Bronchial epithelial cell (primary cell): ENCODE data around the gene NBL1. TPM values are rescaled to one million over a fixed set of nuclear protein-coding genes. Genes with fewer than 3 reads are reported as not detected.

Experiments used
- DNase-seq: peaks from one replicate; pipeline ENCODE4 v3.0.0-alpha.2; 2010; ENCODE audit warnings: low read depth
- FAIRE-seq: peaks from 2 replicates; lab custom pipeline; 2011; peaks lifted over from hg19 to GRCh38; lab: Jason Lieb, UNC
- H3K27me3 ChIP-seq: 2 replicates; pipeline ENCODE4 v1.5.1; 2011; ENCODE audit warnings: low read length; ENCODE audit not compliant: control insufficient read depth, insufficient read depth
- H3K36me3 ChIP-seq: 2 replicates; pipeline ENCODE4 v1.5.1; 2011; ENCODE audit warnings: low read length; ENCODE audit not compliant: control insufficient read depth, insufficient read depth
- H3K4me3 ChIP-seq: 2 replicates; pipeline ENCODE4 v1.5.1; 2011; ENCODE audit warnings: mild to moderate bottlenecking, low read depth, low read length, control low read depth
- total RNA-seq: library from RNA; depleted of rRNA; stranded (reverse); fragments of >200 nt; gene quantifications from 2 replicates; pipeline ENCODE4 v1.2.1, GENCODE V29; 2014
- TF ChIP-seq, protein P1 (sequence below): IDR thresholded peaks from 2 replicates; pipeline ENCODE4 v1.5.1; 2011; ENCODE audit warnings: mild to moderate bottlenecking, moderate library complexity, low read length, control low read depth, inconsistent platforms; ENCODE audit not compliant: insufficient read depth, severe bottlenecking

NBL1 gene
- total RNA-seq, 1 donor from 2014 or later, result 55.3 TPM

DNA sequence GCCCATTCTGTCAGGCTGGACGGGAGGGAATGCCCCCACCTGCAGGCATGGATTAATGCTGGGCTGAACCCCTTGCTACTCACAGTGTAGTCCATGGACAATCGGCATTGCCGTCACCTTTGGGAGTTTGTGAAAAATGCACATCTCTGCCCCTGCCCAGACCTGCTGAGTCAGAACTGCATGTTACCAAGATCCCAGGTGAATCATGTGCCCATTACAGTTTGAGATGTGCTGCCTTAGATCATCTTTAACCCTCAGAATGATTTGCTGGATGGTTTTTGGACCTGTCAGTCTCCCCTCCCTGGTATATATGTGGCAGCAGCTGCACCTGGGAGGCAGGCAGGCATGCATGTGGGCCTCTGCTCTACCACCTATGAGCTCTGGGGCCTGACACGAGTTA lies 35.6 kb downstream of the NBL1 start:
- TF ChIP-seq, protein P1, sequence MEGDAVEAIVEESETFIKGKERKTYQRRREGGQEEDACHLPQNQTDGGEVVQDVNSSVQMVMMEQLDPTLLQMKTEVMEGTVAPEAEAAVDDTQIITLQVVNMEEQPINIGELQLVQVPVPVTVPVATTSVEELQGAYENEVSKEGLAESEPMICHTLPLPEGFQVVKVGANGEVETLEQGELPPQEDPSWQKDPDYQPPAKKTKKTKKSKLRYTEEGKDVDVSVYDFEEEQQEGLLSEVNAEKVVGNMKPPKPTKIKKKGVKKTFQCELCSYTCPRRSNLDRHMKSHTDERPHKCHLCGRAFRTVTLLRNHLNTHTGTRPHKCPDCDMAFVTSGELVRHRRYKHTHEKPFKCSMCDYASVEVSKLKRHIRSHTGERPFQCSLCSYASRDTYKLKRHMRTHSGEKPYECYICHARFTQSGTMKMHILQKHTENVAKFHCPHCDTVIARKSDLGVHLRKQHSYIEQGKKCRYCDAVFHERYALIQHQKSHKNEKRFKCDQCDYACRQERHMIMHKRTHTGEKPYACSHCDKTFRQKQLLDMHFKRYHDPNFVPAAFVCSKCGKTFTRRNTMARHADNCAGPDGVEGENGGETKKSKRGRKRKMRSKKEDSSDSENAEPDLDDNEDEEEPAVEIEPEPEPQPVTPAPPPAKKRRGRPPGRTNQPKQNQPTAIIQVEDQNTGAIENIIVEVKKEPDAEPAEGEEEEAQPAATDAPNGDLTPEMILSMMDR, result no peak
- DNase-seq, result peak; percentile 12
- FAIRE-seq, result no peak
- Histone ChIP-seq H3K4me3 (no peak overlapping the region), H3K27me3 (no peaks in the 10 kb centered on the region), H3K36me3 (no peaks in the 10 kb centered on the region)

DNA sequence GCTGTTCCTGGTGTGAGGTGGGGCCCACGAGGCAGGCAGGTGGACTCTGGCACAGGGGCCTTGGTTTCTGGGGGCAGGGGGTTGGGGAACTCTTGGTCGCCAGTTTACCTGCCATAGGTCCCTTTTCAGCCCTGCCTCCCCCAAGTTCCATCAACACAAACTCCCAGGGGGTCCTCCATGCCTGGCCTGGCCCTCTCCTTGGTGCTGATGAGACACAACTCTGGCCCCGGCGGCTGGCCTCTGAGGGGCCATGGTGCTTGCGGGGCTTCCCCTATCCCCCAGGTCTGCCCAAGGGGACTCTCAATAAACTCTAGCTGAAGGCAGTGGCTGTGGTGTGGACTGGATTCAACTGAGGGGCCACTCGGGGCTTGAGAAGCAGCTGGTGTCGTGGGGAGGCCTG lies 36.5 kb downstream of the NBL1 start:
- FAIRE-seq (no peak), DNase-seq (no peak)
- Histone ChIP-seq H3K36me3 (no peaks in the 10 kb centered on the region), H3K4me3 (no peak overlapping the region), H3K27me3 (no peaks in the 10 kb centered on the region)
- TF ChIP-seq, protein P1, result no peak

DNA sequence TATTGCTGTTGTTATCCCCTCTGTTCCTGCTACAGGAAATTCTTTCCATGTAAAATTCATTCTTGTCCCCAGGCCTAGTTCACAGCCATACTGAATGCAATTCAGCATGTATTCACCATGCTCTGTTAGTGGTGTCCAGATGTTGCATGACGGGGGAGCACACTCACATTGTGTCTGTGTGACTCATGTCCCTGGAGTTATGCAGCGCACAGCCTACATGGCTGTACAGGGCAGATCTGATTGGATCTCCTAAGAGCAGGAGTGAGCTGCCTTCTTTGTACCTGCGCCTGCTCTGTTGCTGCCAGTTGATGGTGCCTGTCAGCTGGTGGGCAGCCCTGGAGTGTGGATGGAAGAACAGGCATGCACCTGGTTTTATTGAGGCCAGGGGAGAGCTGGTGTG lies 38.1 kb downstream of the NBL1 start:
- Histone ChIP-seq H3K27me3 (no peaks in the 10 kb centered on the region), H3K36me3 (no peaks in the 10 kb centered on the region), H3K4me3 (no peak overlapping the region)
- TF ChIP-seq, protein P1, result no peak
- peak; percentile 70 for DNase-seq
- FAIRE-seq, result no peak

DNA sequence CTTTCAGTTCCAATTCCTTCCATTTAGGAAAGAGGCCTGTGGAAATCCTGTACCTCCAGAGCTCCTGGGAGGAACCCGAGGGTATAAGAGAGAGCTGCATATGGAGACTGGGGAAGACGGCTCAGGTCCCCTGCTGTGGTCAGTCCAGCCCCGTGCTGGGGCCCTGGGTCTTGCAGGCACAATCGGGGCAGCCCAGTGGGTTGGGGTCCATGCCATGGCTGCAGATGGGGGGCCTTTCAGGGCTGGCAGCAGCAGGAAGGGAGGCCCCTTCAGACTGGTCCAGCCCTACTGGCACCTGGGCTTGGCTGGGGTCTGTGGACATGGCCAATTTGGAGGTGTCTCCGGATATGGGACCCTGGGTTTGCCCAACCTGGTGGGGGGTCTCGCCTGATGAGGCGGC lies 38.8 kb downstream of the NBL1 start:
- H3K36me3 ChIP-seq, result no peaks in the 10 kb centered on the region
- no peak overlapping the region for H3K4me3 ChIP-seq
- TF ChIP-seq, protein P1, result no peak
- FAIRE-seq (no peak), DNase-seq (no peak)
- no peaks in the 10 kb centered on the region for H3K27me3 ChIP-seq

DNA sequence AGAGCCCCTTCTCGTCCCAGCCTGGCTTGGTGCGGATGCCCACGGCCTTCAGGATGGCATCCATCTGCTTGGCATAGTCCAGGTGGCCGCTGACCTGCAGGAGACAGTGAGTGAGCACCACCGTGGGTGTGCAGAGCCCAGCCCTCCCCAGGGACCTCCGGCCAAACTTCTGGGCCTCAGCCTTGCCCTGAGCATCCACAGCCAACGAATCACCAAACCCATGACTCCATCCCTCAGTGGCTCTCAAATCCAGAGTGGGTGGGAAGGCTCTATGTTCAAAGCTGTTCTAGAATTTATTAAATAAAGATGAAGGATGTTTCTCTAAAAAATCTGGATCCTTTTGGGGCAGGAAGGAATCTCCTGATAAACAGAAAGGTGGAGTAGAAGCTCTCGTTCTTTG lies 39.2 kb downstream of the NBL1 start:
- Histone ChIP-seq H3K36me3 (no peaks in the 10 kb centered on the region), H3K27me3 (no peaks in the 10 kb centered on the region), H3K4me3 (no peak overlapping the region)
- no peak for FAIRE-seq
- TF ChIP-seq, protein P1, result no peak
- DNase-seq, result no peak

DNA sequence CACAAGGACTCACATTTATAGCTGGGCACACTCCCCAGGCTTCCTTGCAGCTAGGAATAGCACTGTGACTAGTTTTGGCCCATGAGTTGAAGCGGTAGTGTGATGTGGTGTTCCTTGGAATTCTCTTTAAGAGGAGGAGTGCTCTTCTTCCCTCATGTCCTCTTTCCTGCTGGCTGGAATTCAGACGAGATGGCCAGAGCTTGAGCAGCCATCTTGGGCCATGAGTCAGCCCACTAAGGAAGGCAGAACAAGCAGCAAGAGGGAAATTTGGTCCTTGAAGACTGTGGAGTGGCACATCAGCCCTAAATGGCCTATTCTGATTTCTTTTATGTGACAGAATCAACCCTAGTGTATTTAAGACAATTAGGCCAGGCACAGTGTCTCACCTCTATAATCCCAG lies 40.6 kb downstream of the NBL1 start:
- Histone ChIP-seq H3K27me3 (no peaks in the 10 kb centered on the region), H3K36me3 (no peaks in the 10 kb centered on the region), H3K4me3 (no peak overlapping the region)
- no peak for DNase-seq
- TF ChIP-seq, protein P1, result no peak
- no peak for FAIRE-seq
